T-helper 2 cell treated with Interferon-gamma antibody and Interleukin-4, amounts not matched to agents 5 μg/mL and 100 μg/mL, for 36 hours (primary cell): ENCODE data around the gene SPAG9.
"Not testable (repeated sequence)": the region's sequence is repeated elsewhere in the genome, so short reads cannot be mapped to it uniquely, and the experiment has no call there.

Experiments
- DNase-seq: peaks from one replicate; pipeline ENCODE4 v3.0.0; 2021; ENCODE audit warnings: low spot score
- H3K27ac Mint-ChIP-seq: one replicate; pipeline ENCODE4 v1.8.0; 2021; ENCODE audit warnings: mild to moderate bottlenecking, mixed read lengths
- H3K27me3 Mint-ChIP-seq: one replicate; pipeline ENCODE4 v1.8.0; 2021; ENCODE audit warnings: low read depth, mixed read lengths
- H3K36me3 Mint-ChIP-seq: one replicate; pipeline ENCODE4 v1.8.0; 2021; ENCODE audit warnings: low read depth, mixed read lengths
- H3K4me1 Mint-ChIP-seq: one replicate; pipeline ENCODE4 v1.8.0; 2021; ENCODE audit warnings: low read depth, mixed read lengths
- H3K4me3 Mint-ChIP-seq: one replicate; pipeline ENCODE4 v1.8.0; 2022; ENCODE audit warnings: mild to moderate bottlenecking, moderate library complexity, mixed read lengths
- H3K9me3 Mint-ChIP-seq: one replicate; pipeline ENCODE4 v1.8.0; 2021; ENCODE audit warnings: mixed read lengths

SPAG9 gene

GRCh38 chr17:51087072-51087757, 33.5 kb downstream of the SPAG9 start:
- H3K9me3 Mint-ChIP-seq: no peaks in the 10 kb centered on the region
- no peaks in the 10 kb centered on the region for H3K27me3 Mint-ChIP-seq
- peaks cover 4% of the 10 kb centered on the region for H3K36me3 Mint-ChIP-seq
- H3K27ac Mint-ChIP-seq: no peak overlapping the region
- no peak for DNase-seq
- no peak overlapping the region for H3K4me3 Mint-ChIP-seq
- peaks cover 5% of the 10 kb centered on the region for H3K4me1 Mint-ChIP-seq

GRCh38 chr17:51085150-51085805, 35.4 kb downstream of the SPAG9 start:
- Mint-ChIP-seq H3K27ac (peak overlapping the region; percentile 26), H3K27me3 (no peaks in the 10 kb centered on the region), H3K36me3 (peaks cover 2% of the 10 kb centered on the region), H3K9me3 (no peaks in the 10 kb centered on the region), H3K4me1 (peaks cover 10% of the 10 kb centered on the region), H3K4me3 (no peak overlapping the region)
- DNase-seq: no peak

- Mint-ChIP-seq H3K27me3 (no peaks in the 10 kb centered on the region), H3K36me3 (peaks cover 7% of the 10 kb centered on the region), H3K9me3 (no peaks in the 10 kb centered on the region), H3K27ac (no peak overlapping the region), H3K4me1 (peaks cover 10% of the 10 kb centered on the region), H3K4me3 (no peak overlapping the region)
- DNase-seq: no peak
Measured at GRCh38 chr17:51083981-51084380, 36.7 kb downstream of the SPAG9 start.

- not testable (repeated sequence) for H3K27me3 Mint-ChIP-seq, H3K9me3 Mint-ChIP-seq, H3K4me3 Mint-ChIP-seq, H3K27ac Mint-ChIP-seq, DNase-seq
- Mint-ChIP-seq H3K4me1 (peaks cover 10% of the 10 kb centered on the region), H3K36me3 (peaks cover 10% of the 10 kb centered on the region)
Measured at GRCh38 chr17:51083364-51083763, 37.3 kb downstream of the SPAG9 start.

GRCh38 chr17:51079049-51079448, 41.6 kb downstream of the SPAG9 start:
- Mint-ChIP-seq H3K27ac (no peak overlapping the region), H3K9me3 (no peaks in the 10 kb centered on the region), H3K27me3 (no peaks in the 10 kb centered on the region), H3K4me3 (no peak overlapping the region), H3K4me1 (peaks cover 5% of the 10 kb centered on the region), H3K36me3 (peaks cover 16% of the 10 kb centered on the region)
- no peak for DNase-seq

- H3K27me3 Mint-ChIP-seq: no peaks in the 10 kb centered on the region
- H3K4me3 Mint-ChIP-seq: no peak overlapping the region
- H3K9me3 Mint-ChIP-seq: no peaks in the 10 kb centered on the region
- no peak for DNase-seq
- peaks cover 5% of the 10 kb centered on the region for H3K4me1 Mint-ChIP-seq
- H3K36me3 Mint-ChIP-seq: peaks cover 16% of the 10 kb centered on the region
- H3K27ac Mint-ChIP-seq: no peak overlapping the region
Measured at GRCh38 chr17:51078009-51078592, 42.6 kb downstream of the SPAG9 start.

- Mint-ChIP-seq H3K9me3 (no peaks in the 10 kb centered on the region), H3K4me3 (no peak overlapping the region), H3K4me1 (peaks cover 4% of the 10 kb centered on the region), H3K36me3 (peaks cover 16% of the 10 kb centered on the region), H3K27me3 (no peaks in the 10 kb centered on the region), H3K27ac (no peak overlapping the region)
- no peak for DNase-seq
Measured at GRCh38 chr17:51076821-51077220, 43.8 kb downstream of the SPAG9 start.

GRCh38 chr17:51071556-51071955, 49.1 kb downstream of the SPAG9 start:
- Mint-ChIP-seq H3K4me1 (peaks cover 6% of the 10 kb centered on the region), H3K36me3 (no peaks in the 10 kb centered on the region), H3K4me3 (no peak overlapping the region), H3K27me3 (no peaks in the 10 kb centered on the region), H3K9me3 (no peaks in the 10 kb centered on the region), H3K27ac (no peak overlapping the region)
- no peak for DNase-seq

GRCh38 chr17:51065466-51065865, 55.2 kb downstream of the SPAG9 start:
- H3K27ac Mint-ChIP-seq: no peak overlapping the region
- no peak for DNase-seq
- no peak overlapping the region for H3K4me3 Mint-ChIP-seq
- H3K27me3 Mint-ChIP-seq: no peaks in the 10 kb centered on the region
- peaks cover 6% of the 10 kb centered on the region for H3K4me1 Mint-ChIP-seq
- H3K36me3 Mint-ChIP-seq: peaks cover 5% of the 10 kb centered on the region
- H3K9me3 Mint-ChIP-seq: no peaks in the 10 kb centered on the region

GRCh38 chr17:51064061-51064735, 56.5 kb downstream of the SPAG9 start:
- no peaks in the 10 kb centered on the region for H3K9me3 Mint-ChIP-seq
- peaks cover 4% of the 10 kb centered on the region for H3K4me1 Mint-ChIP-seq
- no peak for DNase-seq
- peaks cover 5% of the 10 kb centered on the region for H3K36me3 Mint-ChIP-seq
- no peak overlapping the region for H3K4me3 Mint-ChIP-seq
- no peak overlapping the region for H3K27ac Mint-ChIP-seq
- H3K27me3 Mint-ChIP-seq: no peaks in the 10 kb centered on the region

GRCh38 chr17:51060396-51060795, 60.3 kb downstream of the SPAG9 start:
- Mint-ChIP-seq H3K36me3 (peaks cover 5% of the 10 kb centered on the region), H3K27ac (no peak overlapping the region), H3K9me3 (no peaks in the 10 kb centered on the region), H3K4me1 (no peaks in the 10 kb centered on the region), H3K4me3 (no peak overlapping the region), H3K27me3 (no peaks in the 10 kb centered on the region)
- DNase-seq: no peak

- Mint-ChIP-seq H3K4me3 (no peak overlapping the region), H3K9me3 (no peaks in the 10 kb centered on the region), H3K27me3 (no peaks in the 10 kb centered on the region), H3K36me3 (peaks cover 5% of the 10 kb centered on the region), H3K27ac (no peak overlapping the region), H3K4me1 (no peaks in the 10 kb centered on the region)
- DNase-seq: no peak
Measured at GRCh38 chr17:51059781-51060180, 60.9 kb downstream of the SPAG9 start.

GRCh38 chr17:51057534-51057933, 63.1 kb downstream of the SPAG9 start:
- no peaks in the 10 kb centered on the region for H3K4me1 Mint-ChIP-seq
- no peak for DNase-seq
- H3K36me3 Mint-ChIP-seq: no peaks in the 10 kb centered on the region
- no peak overlapping the region for H3K27ac Mint-ChIP-seq
- H3K9me3 Mint-ChIP-seq: no peaks in the 10 kb centered on the region
- no peaks in the 10 kb centered on the region for H3K27me3 Mint-ChIP-seq
- H3K4me3 Mint-ChIP-seq: no peak overlapping the region

- no peaks in the 10 kb centered on the region for H3K9me3 Mint-ChIP-seq
- no peak overlapping the region for H3K27ac Mint-ChIP-seq
- no peak overlapping the region for H3K4me3 Mint-ChIP-seq
- H3K36me3 Mint-ChIP-seq: no peaks in the 10 kb centered on the region
- H3K27me3 Mint-ChIP-seq: no peaks in the 10 kb centered on the region
- DNase-seq: no peak
- no peaks in the 10 kb centered on the region for H3K4me1 Mint-ChIP-seq
Measured at GRCh38 chr17:51056813-51057510, 63.7 kb downstream of the SPAG9 start.
